ENCODE data around the gene KLHL36. TPM values are rescaled to one million over a fixed set of nuclear protein-coding genes. Genes with fewer than 3 reads are reported as not detected.

KLHL36 gene
- total RNA-seq, 1 experiment from 2014 or later, result 79.0 TPM

DNA sequence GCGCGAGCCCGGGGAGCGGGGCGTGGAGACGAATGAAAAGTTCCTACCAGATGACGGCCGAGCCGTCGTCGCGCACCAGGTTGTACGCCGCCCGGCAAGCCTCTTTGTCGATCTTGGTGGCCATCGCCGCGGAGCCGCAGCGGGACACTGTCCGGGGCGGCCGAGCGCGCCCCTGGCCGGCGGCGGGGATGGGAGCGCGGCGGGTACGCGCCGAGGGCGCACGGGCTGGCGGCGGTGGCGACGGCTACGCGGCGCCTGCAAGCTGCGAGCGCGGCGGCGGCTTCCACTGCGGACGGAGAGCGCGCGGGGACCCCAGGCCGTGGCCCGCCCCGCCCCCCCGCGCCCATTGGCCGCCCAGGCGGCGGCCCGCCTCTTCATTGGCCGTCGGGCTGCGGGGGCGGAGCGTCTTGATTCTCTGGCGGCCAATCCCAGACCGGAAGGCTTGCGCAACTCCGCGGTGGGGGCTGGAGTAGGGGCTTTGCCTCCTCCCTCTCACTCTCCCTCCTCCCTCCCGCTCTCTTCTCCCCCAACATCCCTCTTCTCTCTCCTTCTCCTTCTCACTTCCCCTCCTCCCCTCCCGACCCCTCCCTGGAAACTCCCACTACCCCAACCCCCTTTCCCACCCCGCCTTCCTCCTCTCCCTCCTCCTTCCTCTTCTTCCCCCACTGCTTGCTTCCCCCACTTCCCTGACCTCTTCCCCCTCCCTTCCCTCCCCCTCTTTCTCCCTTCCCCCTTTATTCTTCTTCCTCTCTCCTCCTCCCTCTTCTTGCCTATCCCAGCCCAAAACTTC, 30.3 kb upstream of the KLHL36 start, which contains the start of gene COTL1:
COTL1 (minus strand) TSS at position 288 of the 790 bp plus-strand sequence; CDS start at position 124, 164 bp downstream.
- CTCF ChIA-PET, result interaction anchor here (0.7 to 3.0 kb wide), 6 partner anchors 54 to 354 kb away, joined by 3 to 16 read pairs (median 4); no protein-coding TSS in a partner anchor
- peak within 1 kb of the TSS; percentile 86 for H3K27ac ChIP-seq (ENCODE audit: low read depth, low read length)
- peaks cover 46% of the 10 kb centered on the region for H3K79me2 ChIP-seq (ENCODE audit: insufficient read depth, low read length)
- no peaks in the 10 kb centered on the region; the same call in 1 of the 2 replicates for H4K20me1 ChIP-seq (ENCODE audit: insufficient read depth)
- H2AFZ ChIP-seq (ENCODE audit: low read depth, low read length, poor library complexity, severe bottlenecking), result no peak within 1 kb of the TSS
- no TSS peak for BruUV-seq (replicated peaks)
- H3K4me2 ChIP-seq (ENCODE audit: low read length), result peak within 1 kb of the TSS; percentile 86
- ATAC-seq, result peak; percentile 76
- peak; percentile 96 for DNase-seq (ENCODE audit: low read depth, low spot score)
- H3K9me3 ChIP-seq (ENCODE audit: control insufficient read depth in 1 of 2, insufficient read depth in 1 of 2, low read depth in 1 of 2, low read length in 2 of 2), result no peaks in the 10 kb centered on the region
- H3K9ac ChIP-seq (ENCODE audit: low read length), result peak within 1 kb of the TSS; percentile 85
- peaks cover 18 to 64% of the 10 kb centered on the region in 2 experiments for H3K4me1 ChIP-seq (ENCODE audit: control insufficient read depth in 1 of 2, insufficient read depth in 2 of 2, low read length in 2 of 2)
- no peaks in the 10 kb centered on the region for H3K9me2 ChIP-seq (ENCODE audit: insufficient read depth)
- intact Hi-C loops (cut with micrococcal nuclease), result no loop called here
- H3K4me3 ChIP-seq (replicated peaks in 1 of 2; ENCODE audit: low read depth in 1 of 2, low read length in 2 of 2), result peak within 1 kb of the TSS; percentile 82 to 85
- TF ChIP-seq POLR2AphosphoS5 (IDR thresholded peaks at IDR 0.05; ENCODE audit: low read depth, low read length) (peak; percentile 97), ZFX (IDR thresholded peaks at IDR 0.05) (peak; percentile 80; the same call in 1 of the 2 replicates), SP1 (IDR thresholded peaks at IDR 0.05; ENCODE audit: low read depth) (no peak), POLR2A (IDR thresholded peaks at IDR 0.05; ENCODE audit: borderline replicate concordance, extremely low read depth, insufficient read depth, insufficient read length) (peak; percentile 85)
- TF ChIP-seq, protein P1, sequence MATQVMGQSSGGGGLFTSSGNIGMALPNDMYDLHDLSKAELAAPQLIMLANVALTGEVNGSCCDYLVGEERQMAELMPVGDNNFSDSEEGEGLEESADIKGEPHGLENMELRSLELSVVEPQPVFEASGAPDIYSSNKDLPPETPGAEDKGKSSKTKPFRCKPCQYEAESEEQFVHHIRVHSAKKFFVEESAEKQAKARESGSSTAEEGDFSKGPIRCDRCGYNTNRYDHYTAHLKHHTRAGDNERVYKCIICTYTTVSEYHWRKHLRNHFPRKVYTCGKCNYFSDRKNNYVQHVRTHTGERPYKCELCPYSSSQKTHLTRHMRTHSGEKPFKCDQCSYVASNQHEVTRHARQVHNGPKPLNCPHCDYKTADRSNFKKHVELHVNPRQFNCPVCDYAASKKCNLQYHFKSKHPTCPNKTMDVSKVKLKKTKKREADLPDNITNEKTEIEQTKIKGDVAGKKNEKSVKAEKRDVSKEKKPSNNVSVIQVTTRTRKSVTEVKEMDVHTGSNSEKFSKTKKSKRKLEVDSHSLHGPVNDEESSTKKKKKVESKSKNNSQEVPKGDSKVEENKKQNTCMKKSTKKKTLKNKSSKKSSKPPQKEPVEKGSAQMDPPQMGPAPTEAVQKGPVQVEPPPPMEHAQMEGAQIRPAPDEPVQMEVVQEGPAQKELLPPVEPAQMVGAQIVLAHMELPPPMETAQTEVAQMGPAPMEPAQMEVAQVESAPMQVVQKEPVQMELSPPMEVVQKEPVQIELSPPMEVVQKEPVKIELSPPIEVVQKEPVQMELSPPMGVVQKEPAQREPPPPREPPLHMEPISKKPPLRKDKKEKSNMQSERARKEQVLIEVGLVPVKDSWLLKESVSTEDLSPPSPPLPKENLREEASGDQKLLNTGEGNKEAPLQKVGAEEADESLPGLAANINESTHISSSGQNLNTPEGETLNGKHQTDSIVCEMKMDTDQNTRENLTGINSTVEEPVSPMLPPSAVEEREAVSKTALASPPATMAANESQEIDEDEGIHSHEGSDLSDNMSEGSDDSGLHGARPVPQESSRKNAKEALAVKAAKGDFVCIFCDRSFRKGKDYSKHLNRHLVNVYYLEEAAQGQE (IDR thresholded peaks at IDR 0.05; ENCODE audit: low read depth), result no peak
- TF ChIP-seq, protein P2, sequence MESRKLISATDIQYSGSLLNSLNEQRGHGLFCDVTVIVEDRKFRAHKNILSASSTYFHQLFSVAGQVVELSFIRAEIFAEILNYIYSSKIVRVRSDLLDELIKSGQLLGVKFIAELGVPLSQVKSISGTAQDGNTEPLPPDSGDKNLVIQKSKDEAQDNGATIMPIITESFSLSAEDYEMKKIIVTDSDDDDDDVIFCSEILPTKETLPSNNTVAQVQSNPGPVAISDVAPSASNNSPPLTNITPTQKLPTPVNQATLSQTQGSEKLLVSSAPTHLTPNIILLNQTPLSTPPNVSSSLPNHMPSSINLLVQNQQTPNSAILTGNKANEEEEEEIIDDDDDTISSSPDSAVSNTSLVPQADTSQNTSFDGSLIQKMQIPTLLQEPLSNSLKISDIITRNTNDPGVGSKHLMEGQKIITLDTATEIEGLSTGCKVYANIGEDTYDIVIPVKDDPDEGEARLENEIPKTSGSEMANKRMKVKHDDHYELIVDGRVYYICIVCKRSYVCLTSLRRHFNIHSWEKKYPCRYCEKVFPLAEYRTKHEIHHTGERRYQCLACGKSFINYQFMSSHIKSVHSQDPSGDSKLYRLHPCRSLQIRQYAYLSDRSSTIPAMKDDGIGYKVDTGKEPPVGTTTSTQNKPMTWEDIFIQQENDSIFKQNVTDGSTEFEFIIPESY (IDR thresholded peaks at IDR 0.05; ENCODE audit: extremely low read depth, insufficient replicate concordance, low read length), result peak; percentile 31
- peaks cover 0 to 23% of the 10 kb centered on the region in 2 experiments; a peak in 1 of 4 replicates for H3K36me3 ChIP-seq (ENCODE audit: control insufficient read depth in 1 of 2, insufficient read depth in 2 of 2, low read length in 2 of 2)
- POLR2A ChIA-PET, result interaction anchor here (0.6 to 1.5 kb wide), 7 partner anchors 12 to 994 kb away, joined by 3 to 7 read pairs (median 4); no protein-coding TSS in a partner anchor
- RAD21 ChIA-PET (ENCODE audit: low non-redundant PET in 1 of 2, low total read pairs in 2 of 2, uncharacterized antibody in 2 of 2, unreplicated experiment in 2 of 2), result interaction anchor here (0.7 to 1.0 kb wide), 4 partner anchors 49 to 502 kb away, joined by 3 to 8 read pairs (median 4); no protein-coding TSS in a partner anchor
- H3K27me3 ChIP-seq (ENCODE audit: insufficient read depth, low read length), result no peaks in the 10 kb centered on the region
